Cortex of kidney (tissue), 1 donor: ENCODE measurements around the gene SYTL3.
A peak's percentile ranks its signal among the peaks of the same experiment; 100 is the strongest.
"Not testable (repeated sequence)": the region's sequence is repeated elsewhere in the genome, so short reads cannot be mapped to it uniquely, and the experiment has no call there.

Experiments used
- DNase-seq: peaks from one replicate; lab custom pipeline; 2025; lab: John Stamatoyannopoulos, UW

Gene SYTL3

GRCh38 chr6:158640519-158640918 lies 9.3 kb upstream of the SYTL3 start:
- no peak for DNase-seq

GRCh38 chr6:158642097-158642601 lies 7.7 kb upstream of the SYTL3 start:
- no peak for DNase-seq

- DNase-seq = no peak
These were observed 6.0 kb upstream of the SYTL3 start for GRCh38 chr6:158643836-158644230.

GRCh38 chr6:158644231-158645063 lies 5.4 kb upstream of the SYTL3 start, which contains the start of gene DYNLT1:
TSS of gene DYNLT1 (minus strand) at chr6:158644743. CDS start at chr6:158644708, 35 bp downstream.
- peak; percentile 82 for DNase-seq

- no peak for DNase-seq
These were observed 4.5 kb upstream of the SYTL3 start for GRCh38 chr6:158645064-158646022.

- no peak for DNase-seq
These were observed 3.6 kb upstream of the SYTL3 start for GRCh38 chr6:158646023-158646910.

- DNase-seq = no peak
These were observed 2.4 kb upstream of the SYTL3 start for GRCh38 chr6:158647501-158647900.

GRCh38 chr6:158648682-158649131 lies 1.1 kb upstream of the SYTL3 start:
- DNase-seq = no peak

GRCh38 chr6:158651981-158652737 lies 2.3 kb downstream of the SYTL3 start:
- DNase-seq = not testable (repeated sequence)

GRCh38 chr6:158653577-158654354 lies 3.9 kb downstream of the SYTL3 start:
- DNase-seq = no peak

- no peak for DNase-seq
These were observed 4.6 kb downstream of the SYTL3 start for GRCh38 chr6:158654498-158654897.

- no peak for DNase-seq
These were observed 5.2 kb downstream of the SYTL3 start for GRCh38 chr6:158654960-158655489.

- DNase-seq = no peak
These were observed 6.0 kb downstream of the SYTL3 start for GRCh38 chr6:158655569-158656450.

- DNase-seq = not testable (repeated sequence)
These were observed 7.1 kb downstream of the SYTL3 start for GRCh38 chr6:158656986-158657385.

- DNase-seq = no peak
These were observed 10.5 kb downstream of the SYTL3 start for GRCh38 chr6:158660333-158660754.

- no peak for DNase-seq
These were observed 11.4 kb downstream of the SYTL3 start for GRCh38 chr6:158661156-158661685.

GRCh38 chr6:158662607-158662953 lies 12.7 kb downstream of the SYTL3 start:
- DNase-seq = no peak

- DNase-seq = no peak
These were observed 13.2 kb downstream of the SYTL3 start for GRCh38 chr6:158662954-158663624.
